ENCODE results near the gene DNM3.

Gene DNM3

DNA sequence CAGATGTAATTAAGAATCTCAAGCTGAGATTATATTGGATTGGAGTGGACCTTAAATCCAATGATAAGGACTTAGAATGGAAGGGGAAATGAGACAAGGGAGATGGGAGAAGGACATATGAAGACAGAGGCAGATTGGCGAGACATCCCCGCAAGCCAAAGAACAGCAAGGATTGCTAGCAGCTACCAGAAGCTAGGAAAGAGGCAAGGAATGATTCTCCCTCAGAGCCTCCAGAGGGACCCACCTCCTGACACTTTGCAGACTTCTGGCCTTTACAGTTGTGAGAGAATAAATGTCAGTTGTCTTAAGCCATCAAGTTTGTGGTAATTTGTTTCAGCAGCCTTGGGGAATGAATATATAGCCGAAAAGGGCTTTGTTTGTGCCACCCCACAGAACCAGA is 39.1 kb upstream of the DNM3 start:
- no peak overlapping the region for H3K4me3 ChIP-seq (ENCODE audit: insufficient read depth in 1 of 2, low read depth in 1 of 2, low read length in 2 of 2)
- H3K9me3 ChIP-seq (ENCODE audit: control insufficient read depth, low read length) = no peaks in the 10 kb centered on the region
- no peak overlapping the region for H3K23ac ChIP-seq (ENCODE audit: low read length in 2 of 2)
- no peak overlapping the region for H3K4me2 ChIP-seq (ENCODE audit: low read length, poor library complexity, severe bottlenecking)
- H2BK5ac ChIP-seq (ENCODE audit: low read depth, low read length, poor library complexity, severe bottlenecking) = no peak overlapping the region
- H2AK5ac ChIP-seq (ENCODE audit: low read length, severe bottlenecking) = no peak overlapping the region
- H2BK12ac ChIP-seq (ENCODE audit: low read length in 2 of 2) = no peak overlapping the region
- no peak overlapping the region for H3K27ac ChIP-seq (ENCODE audit: low read length, poor library complexity, severe bottlenecking)
- no peak overlapping the region for H3K4ac ChIP-seq (ENCODE audit: low read depth in 1 of 2, low read length in 2 of 2)
- no peak overlapping the region for H2BK15ac ChIP-seq (ENCODE audit: low read depth, poor library complexity, severe bottlenecking)
- H3K79me1 ChIP-seq (replicated peaks; ENCODE audit: low read length, poor library complexity, severe bottlenecking) = no peaks in the 10 kb centered on the region
- WGBS = 96% methylated on average over 3 of the region's 3 CpGs
- peak overlapping the region; percentile 55 for H3K9ac ChIP-seq (ENCODE audit: low read length)
- no peaks in the 10 kb centered on the region for H3K27me3 ChIP-seq (ENCODE audit: control insufficient read depth in 1 of 2, insufficient read depth in 1 of 2, low read length in 2 of 2)
- H3K36me3 ChIP-seq (ENCODE audit: control insufficient read depth in 1 of 2, insufficient read depth in 2 of 2, low read depth in 1 of 2, low read length in 2 of 2) = peaks cover 5 to 7% of the 10 kb centered on the region in 2 experiments
- no peaks in the 10 kb centered on the region for H3K4me1 ChIP-seq (ENCODE audit: control insufficient read depth, insufficient read depth, low read depth, low read length)
- H4K8ac ChIP-seq (ENCODE audit: low read length) = no peak overlapping the region
- H3K14ac ChIP-seq (ENCODE audit: low read length in 2 of 2) = no peak overlapping the region
- no peak overlapping the region for H3K18ac ChIP-seq (ENCODE audit: low read depth in 1 of 2, low read length in 2 of 2)
- no peak overlapping the region for H2AFZ ChIP-seq (ENCODE audit: low read depth, low read length)
- H4K91ac ChIP-seq (ENCODE audit: low read length) = no peak overlapping the region
- no peak overlapping the region for H2BK120ac ChIP-seq (ENCODE audit: low read depth, low read length)
- DNase-seq = no peak

DNA sequence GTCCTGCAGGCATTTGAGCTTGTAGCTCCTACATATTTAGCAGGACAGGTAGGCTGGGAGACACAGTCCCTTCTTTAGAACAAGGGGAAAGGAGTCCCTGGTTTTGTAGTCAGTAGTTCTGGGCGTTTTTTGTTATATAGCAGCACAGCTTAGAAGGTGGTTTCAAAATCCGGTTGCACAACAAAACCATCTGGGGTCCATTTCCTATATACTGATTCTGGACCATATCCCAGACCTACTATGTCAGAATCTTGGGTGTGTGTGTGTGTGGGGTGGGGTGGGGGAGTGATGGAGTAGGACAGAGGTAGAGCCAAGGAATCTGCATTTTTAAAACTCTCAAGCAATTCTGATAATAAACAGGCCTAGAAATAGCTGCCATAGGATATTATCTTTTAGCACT is 38.3 kb upstream of the DNM3 start:
- Histone ChIP-seq H2AK5ac (ENCODE audit: low read length, severe bottlenecking) (no peak overlapping the region), H2AFZ (ENCODE audit: low read depth, low read length) (no peak overlapping the region), H3K23ac (ENCODE audit: low read length in 2 of 2) (no peak overlapping the region), H3K4me2 (ENCODE audit: low read length, poor library complexity, severe bottlenecking) (no peak overlapping the region), H3K9me3 (ENCODE audit: control insufficient read depth, low read length) (no peaks in the 10 kb centered on the region), H3K36me3 (ENCODE audit: control insufficient read depth in 1 of 2, insufficient read depth in 2 of 2, low read depth in 1 of 2, low read length in 2 of 2) (peaks cover 0 to 4% of the 10 kb centered on the region in 2 experiments), H3K4ac (ENCODE audit: low read depth in 1 of 2, low read length in 2 of 2) (no peak overlapping the region), H3K9ac (ENCODE audit: low read length) (peak overlapping the region; percentile 55), H2BK5ac (ENCODE audit: low read depth, low read length, poor library complexity, severe bottlenecking) (no peak overlapping the region), H3K18ac (ENCODE audit: low read depth in 1 of 2, low read length in 2 of 2) (no peak overlapping the region), H3K14ac (ENCODE audit: low read length in 2 of 2) (no peak overlapping the region), H4K8ac (ENCODE audit: low read length) (no peak overlapping the region), H3K4me1 (ENCODE audit: control insufficient read depth, insufficient read depth, low read depth, low read length) (no peaks in the 10 kb centered on the region), H3K79me1 (replicated peaks; ENCODE audit: low read length, poor library complexity, severe bottlenecking) (no peaks in the 10 kb centered on the region), H2BK120ac (ENCODE audit: low read depth, low read length) (no peak overlapping the region), H3K4me3 (ENCODE audit: insufficient read depth in 1 of 2, low read depth in 1 of 2, low read length in 2 of 2) (no peak overlapping the region), H2BK12ac (ENCODE audit: low read length in 2 of 2) (no peak overlapping the region), H3K27me3 (ENCODE audit: control insufficient read depth in 1 of 2, insufficient read depth in 1 of 2, low read length in 2 of 2) (no peaks in the 10 kb centered on the region), H2BK15ac (ENCODE audit: low read depth, poor library complexity, severe bottlenecking) (no peak overlapping the region), H4K91ac (ENCODE audit: low read length) (no peak overlapping the region), H3K27ac (ENCODE audit: low read length, poor library complexity, severe bottlenecking) (no peak overlapping the region)
- WGBS = no CpG with 5 or more reads among the region's 2 CpGs
- no peak for DNase-seq

DNA sequence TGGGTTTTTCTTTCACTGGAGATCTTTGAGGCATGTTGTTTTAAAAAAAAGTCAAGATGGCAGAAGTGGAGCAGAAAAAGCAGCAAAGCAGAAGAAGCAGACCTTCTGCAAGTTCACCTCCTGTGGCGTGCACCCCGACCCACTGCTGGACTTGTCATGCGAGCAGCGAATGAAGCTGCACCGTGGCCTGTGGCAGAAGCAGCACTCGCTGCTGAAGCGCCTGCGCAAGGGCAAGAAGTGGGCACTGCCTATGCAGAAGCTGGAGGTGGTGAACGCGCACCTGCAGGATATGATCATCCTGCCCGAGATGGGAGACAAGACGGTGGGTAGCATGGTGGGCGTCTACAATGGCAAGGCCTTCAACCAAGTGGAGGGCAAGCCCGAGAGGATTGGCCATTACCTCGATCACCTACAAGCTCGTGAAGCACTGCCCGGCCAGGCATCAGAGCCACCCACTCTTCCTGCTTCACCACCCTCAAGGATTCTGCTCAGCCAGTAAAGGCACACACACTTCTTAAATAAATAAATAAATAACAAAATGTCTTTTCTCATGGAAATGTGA is 37.8 kb upstream of the DNM3 start:
- no peak overlapping the region for H3K4me2 ChIP-seq (ENCODE audit: low read length, poor library complexity, severe bottlenecking)
- H4K8ac ChIP-seq (ENCODE audit: low read length) = no peak overlapping the region
- H3K36me3 ChIP-seq (ENCODE audit: control insufficient read depth in 1 of 2, insufficient read depth in 2 of 2, low read depth in 1 of 2, low read length in 2 of 2) = no peaks in the 10 kb centered on the region
- H2BK12ac ChIP-seq (ENCODE audit: low read length in 2 of 2) = no peak overlapping the region
- no peak overlapping the region for H3K4ac ChIP-seq (ENCODE audit: low read depth in 1 of 2, low read length in 2 of 2)
- H2AFZ ChIP-seq (ENCODE audit: low read depth, low read length) = no peak overlapping the region
- H3K18ac ChIP-seq (ENCODE audit: low read depth in 1 of 2, low read length in 2 of 2) = no peak overlapping the region
- no peak overlapping the region for H3K9ac ChIP-seq (ENCODE audit: low read length)
- no peaks in the 10 kb centered on the region for H3K4me1 ChIP-seq (ENCODE audit: control insufficient read depth, insufficient read depth, low read depth, low read length)
- no peak overlapping the region for H3K23ac ChIP-seq (ENCODE audit: low read length in 2 of 2)
- no peak overlapping the region for H2BK120ac ChIP-seq (ENCODE audit: low read depth, low read length)
- H3K27me3 ChIP-seq (ENCODE audit: control insufficient read depth in 1 of 2, insufficient read depth in 1 of 2, low read length in 2 of 2) = no peaks in the 10 kb centered on the region
- DNase-seq = no peak
- H2BK15ac ChIP-seq (ENCODE audit: low read depth, poor library complexity, severe bottlenecking) = no peak overlapping the region
- H4K91ac ChIP-seq (ENCODE audit: low read length) = no peak overlapping the region
- H2BK5ac ChIP-seq (ENCODE audit: low read depth, low read length, poor library complexity, severe bottlenecking) = no peak overlapping the region
- no peak overlapping the region for H2AK5ac ChIP-seq (ENCODE audit: low read length, severe bottlenecking)
- H3K79me1 ChIP-seq (replicated peaks; ENCODE audit: low read length, poor library complexity, severe bottlenecking) = no peaks in the 10 kb centered on the region
- H3K9me3 ChIP-seq (ENCODE audit: control insufficient read depth, low read length) = no peaks in the 10 kb centered on the region
- WGBS = 98% methylated on average over 15 of the region's 17 CpGs
- H3K4me3 ChIP-seq (ENCODE audit: insufficient read depth in 1 of 2, low read depth in 1 of 2, low read length in 2 of 2) = no peak overlapping the region
- peak overlapping the region in 1 of 2 experiments; percentile 53 for H3K14ac ChIP-seq (ENCODE audit: low read length in 2 of 2)
- no peak overlapping the region for H3K27ac ChIP-seq (ENCODE audit: low read length, poor library complexity, severe bottlenecking)

DNA sequence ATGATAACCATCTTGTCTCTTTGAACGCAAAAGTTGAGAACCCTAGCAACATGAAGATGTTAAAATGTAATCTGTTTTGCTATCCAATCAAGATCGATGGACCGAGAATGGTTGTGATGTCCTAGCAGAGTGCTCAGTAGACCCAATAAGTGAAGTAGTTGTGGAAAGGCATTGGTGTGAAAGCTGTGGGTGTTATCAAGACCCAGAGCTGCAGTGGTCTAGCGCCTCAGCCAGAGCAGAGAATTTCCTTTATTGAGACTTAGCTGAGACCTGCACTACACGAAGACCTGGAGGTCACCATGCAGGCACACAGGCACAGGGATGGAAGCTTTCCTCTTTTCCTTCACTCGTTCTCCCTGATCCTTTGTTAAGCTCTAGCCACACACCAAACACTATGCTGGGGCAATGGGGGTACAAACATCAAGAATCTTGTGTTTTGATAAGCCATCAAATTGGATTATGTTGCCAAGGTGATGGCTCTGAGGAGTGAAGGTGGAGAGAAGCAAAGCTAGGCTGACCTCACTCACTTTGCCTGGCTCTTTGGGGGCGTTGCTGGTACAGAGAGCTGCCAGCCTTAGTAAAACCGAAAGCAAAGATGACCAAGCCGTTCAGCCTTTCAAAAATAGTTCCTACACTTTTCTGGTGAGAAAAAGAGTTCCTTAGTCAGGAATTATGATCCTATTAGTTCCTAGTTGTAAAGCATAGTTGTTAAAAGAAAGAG is 35.7 kb upstream of the DNM3 start:
- H3K9me3 ChIP-seq (ENCODE audit: control insufficient read depth, low read length) = no peaks in the 10 kb centered on the region
- H2BK120ac ChIP-seq (ENCODE audit: low read depth, low read length) = no peak overlapping the region
- no peaks in the 10 kb centered on the region for H3K36me3 ChIP-seq (ENCODE audit: control insufficient read depth in 1 of 2, insufficient read depth in 2 of 2, low read depth in 1 of 2, low read length in 2 of 2)
- no peaks in the 10 kb centered on the region for H3K27me3 ChIP-seq (ENCODE audit: control insufficient read depth in 1 of 2, insufficient read depth in 1 of 2, low read length in 2 of 2)
- H4K8ac ChIP-seq (ENCODE audit: low read length) = no peak overlapping the region
- 73% methylated on average over 6 of the region's 9 CpGs for WGBS
- H3K18ac ChIP-seq (ENCODE audit: low read depth in 1 of 2, low read length in 2 of 2) = no peak overlapping the region
- no peaks in the 10 kb centered on the region for H3K4me1 ChIP-seq (ENCODE audit: control insufficient read depth, insufficient read depth, low read depth, low read length)
- H2AFZ ChIP-seq (ENCODE audit: low read depth, low read length) = no peak overlapping the region
- H3K4me2 ChIP-seq (ENCODE audit: low read length, poor library complexity, severe bottlenecking) = no peak overlapping the region
- no peak overlapping the region for H2BK12ac ChIP-seq (ENCODE audit: low read length in 2 of 2)
- H3K4me3 ChIP-seq (ENCODE audit: insufficient read depth in 1 of 2, low read depth in 1 of 2, low read length in 2 of 2) = peak overlapping the region in 1 of 2 experiments; percentile 23
- no peak overlapping the region for H2BK15ac ChIP-seq (ENCODE audit: low read depth, poor library complexity, severe bottlenecking)
- H3K27ac ChIP-seq (ENCODE audit: low read length, poor library complexity, severe bottlenecking) = no peak overlapping the region
- H3K14ac ChIP-seq (ENCODE audit: low read length in 2 of 2) = no peak overlapping the region
- no peak for DNase-seq
- peak overlapping the region; percentile 53 for H3K9ac ChIP-seq (ENCODE audit: low read length)
- no peak overlapping the region for H4K91ac ChIP-seq (ENCODE audit: low read length)
- H2AK5ac ChIP-seq (ENCODE audit: low read length, severe bottlenecking) = no peak overlapping the region
- no peak overlapping the region for H3K4ac ChIP-seq (ENCODE audit: low read depth in 1 of 2, low read length in 2 of 2)
- H3K23ac ChIP-seq (ENCODE audit: low read length in 2 of 2) = no peak overlapping the region
- no peaks in the 10 kb centered on the region for H3K79me1 ChIP-seq (replicated peaks; ENCODE audit: low read length, poor library complexity, severe bottlenecking)
- no peak overlapping the region for H2BK5ac ChIP-seq (ENCODE audit: low read depth, low read length, poor library complexity, severe bottlenecking)
